SK-MEL-5 (cell line): ENCODE data around the gene SPDYE6. TPM values are rescaled to one million over a fixed set of nuclear protein-coding genes. Genes with fewer than 3 reads are reported as not detected.
"Not testable (repeated sequence)": the region's sequence is repeated elsewhere in the genome, so short reads cannot be mapped to it uniquely, and the experiment has no call there.

Experiments
- DNase-seq: peaks from one replicate; pipeline ENCODE4 v3.0.0-alpha.2; 2016; ENCODE audit warnings: low read depth, low spot score
- in situ Hi-C: cut with HindIII; loops from 2 replicates; pipeline ENCODE4 v1.10.0; 2016; ENCODE audit warnings: low sequenced_read_pairs, high pct_unique_total_duplicates, low pct_unique_long_range_greater_than_20kb
- small RNA-seq, 2 experiments: library from RNA; depleted of rRNA; stranded (forward); fragments of <200 nt; gene quantifications; one replicate each; pipeline ENCODE3, GENCODE V24; 2014
- total RNA-seq: library from RNA; depleted of rRNA; stranded (reverse); fragments of >200 nt; shearing (Covaris generic); gene quantifications from 2 replicates; pipeline ENCODE4 v1.2.3, GENCODE V29; 2014; rRNA removed

The SPDYE6 gene
- total RNA-seq, 1 experiment from 2014 or later: not detected

- DNase-seq, in situ Hi-C loops: not testable (repeated sequence)
Measured at GRCh38 chr7:102301367-102301766, 54.9 kb downstream of the SPDYE6 start.

- no peak for DNase-seq
- in situ Hi-C loops: no loop called here
Measured at GRCh38 chr7:102300643-102301221, 55.5 kb downstream of the SPDYE6 start.

GRCh38 chr7:102297487-102298218, 58.6 kb downstream of the SPDYE6 start:
- in situ Hi-C loops: no loop called here

DNA sequence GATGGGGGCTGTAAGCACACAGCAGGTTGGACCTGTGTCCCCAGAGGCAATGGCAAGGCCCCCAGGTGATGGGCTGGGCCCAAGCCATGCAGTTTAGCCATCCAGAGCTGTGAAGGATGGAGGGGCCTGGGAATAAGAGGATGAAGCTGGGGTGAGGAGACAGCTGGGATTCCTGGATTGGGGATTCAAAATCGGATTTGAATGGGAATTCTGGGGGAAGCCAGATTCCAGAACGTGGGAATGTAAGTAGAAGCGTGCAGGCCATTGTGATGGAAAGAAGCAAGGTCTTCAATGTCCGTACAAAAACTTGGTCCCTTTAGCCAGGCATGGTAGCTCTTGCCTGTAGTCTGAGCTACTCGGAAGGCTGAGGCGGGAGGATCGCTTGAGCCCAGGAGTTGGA, 59.7 kb downstream of the SPDYE6 start:
- in situ Hi-C loops: no loop called here
- no peak for DNase-seq

More at GRCh38 chr7:102297487-102298218, 58.6 kb downstream of the SPDYE6 start:
- no peak for DNase-seq

DNA sequence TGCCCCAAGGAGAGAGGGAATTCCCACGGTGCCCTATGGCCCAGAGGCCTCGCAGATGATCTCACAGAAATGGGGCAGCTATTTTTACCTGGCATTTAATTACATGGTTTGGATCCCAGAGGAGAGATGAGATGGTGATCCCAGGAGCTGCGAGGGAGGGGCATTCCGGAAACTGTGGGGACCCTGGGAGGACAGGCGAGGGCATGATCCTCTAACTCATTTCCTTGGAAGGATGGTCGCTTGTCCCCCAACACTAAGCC, 60.1 kb downstream of the SPDYE6 start:
- in situ Hi-C loops: no loop called here
- DNase-seq: no peak

Small RNA genes lying within 50 kb of the gene (small RNA-seq; reads per million reads assigned to genes)
- 0 reads per million in 2 experiments for gene AC091390.4
- 0 reads per million in 2 experiments for gene MIR548O
- gene RF00019: 0 reads per million in 2 experiments

Other genes with a start within 250 kb of the SPDYE6 start
- 2.5 and 4.5 TPM in 2 replicates for gene SH2B2, start 69.6 kb downstream of the SPDYE6 start, total RNA-seq
- gene PRKRIP1, start 39.9 kb upstream of the SPDYE6 start, total RNA-seq: 25.8 and 25.9 TPM in 2 replicates
- gene ORAI2, start 77.1 kb upstream of the SPDYE6 start, total RNA-seq: 21.4 and 22.3 TPM in 2 replicates
- gene ALKBH4, start 108.4 kb upstream of the SPDYE6 start, total RNA-seq: 17.9 and 19.5 TPM in 2 replicates
- 33.3 and 37.2 TPM in 2 replicates for gene LRWD1, start 108.5 kb upstream of the SPDYE6 start, total RNA-seq
- 81.3 and 105 TPM in 2 replicates for gene POLR2J, start 122.5 kb upstream of the SPDYE6 start, total RNA-seq
- gene RASA4B, start 161.3 kb upstream of the SPDYE6 start, total RNA-seq: 1.1 and 2.7 TPM in 2 replicates
- 1.8 and 2.3 TPM in 2 replicates for gene UPK3BL2, start 187.3 kb upstream of the SPDYE6 start, total RNA-seq
- not detected in 2 replicates for gene SPDYE2, start 194.8 kb upstream of the SPDYE6 start, total RNA-seq
- gene POLR2J3, start 216.1 kb upstream of the SPDYE6 start, total RNA-seq: 15.2 and 16.2 TPM in 2 replicates